Nucleus accumbens (tissue), 56 donors: ENCODE data around the gene GPR37L1.
A peak's percentile ranks its signal among the peaks of the same experiment; 100 is the strongest.
"Not testable (repeated sequence)": the region's sequence is repeated elsewhere in the genome, so short reads cannot be mapped to it uniquely, and the experiment has no call there.

Experiments
- DNase-seq, 56 donors: peaks; one replicate each; lab custom pipeline; 2025; lab: John Stamatoyannopoulos, UW

GPR37L1 gene

DNA sequence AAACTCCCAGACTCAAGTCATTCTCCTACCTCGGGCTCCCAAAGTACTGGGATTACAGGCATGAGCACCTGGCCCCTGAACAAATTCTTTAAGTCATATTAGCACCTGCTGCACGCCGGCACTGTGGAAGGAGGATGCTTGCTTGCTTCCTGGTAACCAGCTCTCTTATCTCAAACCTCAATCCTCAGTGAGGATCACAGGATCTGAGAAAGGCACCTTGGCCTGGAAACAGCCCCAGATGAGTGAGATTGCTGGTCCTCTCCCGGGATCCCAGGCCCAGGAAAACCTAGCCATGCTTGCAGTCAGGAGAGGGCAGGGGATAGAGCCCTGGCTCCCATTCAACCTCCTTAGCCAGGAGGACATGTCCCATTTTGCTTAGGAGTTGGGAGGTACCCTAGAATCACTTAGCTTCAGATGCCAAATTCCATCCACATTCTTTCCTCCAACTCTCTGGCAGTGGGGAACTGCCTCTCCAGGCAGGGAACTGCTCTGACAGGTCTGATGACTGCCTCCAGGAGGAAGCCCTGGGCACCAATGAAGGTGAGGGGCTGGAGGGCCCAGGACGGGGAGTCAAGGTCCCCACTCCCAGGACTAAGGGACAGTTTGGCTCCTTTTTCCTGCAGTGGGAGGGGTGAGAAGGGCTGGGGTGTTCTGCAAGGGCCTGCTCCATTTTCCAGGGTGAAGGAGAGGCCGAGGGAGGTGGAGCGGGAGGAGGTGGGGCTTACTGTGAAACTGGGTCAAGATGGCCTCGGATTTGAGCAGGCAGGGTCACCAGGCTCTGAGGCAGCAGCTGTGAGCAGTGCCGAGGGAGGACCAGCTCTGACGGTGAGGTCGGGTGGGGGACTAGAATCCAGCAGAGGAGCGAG is 9.5 kb downstream of the GPR37L1 start:
- DNase-seq, result peak in 47 of 56 donors; percentile 41 to 85 (median 71)

GRCh38 chr1:202133001-202133400 is 10.3 kb downstream of the GPR37L1 start:
- DNase-seq, result peak in 53 of 56 donors; percentile 56 to 90 (median 79)

- peak in 2 of 56 donors; percentile 23 to 30 for DNase-seq
These were observed 10.8 kb downstream of the GPR37L1 start for GRCh38 chr1:202133496-202133895.

- DNase-seq, result no peak
These were observed 11.3 kb downstream of the GPR37L1 start for GRCh38 chr1:202133989-202134388.

DNA sequence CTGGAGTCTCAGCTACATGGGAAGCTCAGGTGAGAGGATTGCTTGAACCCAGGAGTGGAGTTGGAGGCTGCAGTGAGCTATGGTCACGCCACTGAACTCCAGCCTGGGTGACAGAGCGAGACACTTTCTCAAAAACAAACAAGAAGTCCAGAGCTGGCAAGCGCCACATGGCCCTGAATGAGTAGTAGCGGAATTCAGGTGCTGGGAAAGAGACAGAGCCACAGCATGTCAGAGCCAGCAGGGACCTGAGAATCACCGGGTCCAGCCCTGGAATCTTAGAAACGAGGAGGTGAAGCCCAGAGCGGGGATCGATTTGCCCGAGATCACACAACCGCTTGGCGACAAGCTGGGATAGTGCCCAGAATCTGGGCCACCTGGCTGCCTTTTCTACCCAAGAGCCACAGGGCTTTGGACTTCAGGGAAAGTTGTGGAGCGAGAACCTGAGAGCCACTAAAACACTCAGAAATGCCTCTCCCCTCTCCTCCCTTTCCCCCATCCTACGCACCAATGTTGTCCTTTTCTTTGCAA is 12.0 kb downstream of the GPR37L1 start:
- peak in 1 of 56 donors; percentile 76 for DNase-seq

- DNase-seq, result peak in 48 of 56 donors; percentile 31 to 81 (median 58)
These were observed 12.6 kb downstream of the GPR37L1 start for GRCh38 chr1:202135221-202135721.

DNA sequence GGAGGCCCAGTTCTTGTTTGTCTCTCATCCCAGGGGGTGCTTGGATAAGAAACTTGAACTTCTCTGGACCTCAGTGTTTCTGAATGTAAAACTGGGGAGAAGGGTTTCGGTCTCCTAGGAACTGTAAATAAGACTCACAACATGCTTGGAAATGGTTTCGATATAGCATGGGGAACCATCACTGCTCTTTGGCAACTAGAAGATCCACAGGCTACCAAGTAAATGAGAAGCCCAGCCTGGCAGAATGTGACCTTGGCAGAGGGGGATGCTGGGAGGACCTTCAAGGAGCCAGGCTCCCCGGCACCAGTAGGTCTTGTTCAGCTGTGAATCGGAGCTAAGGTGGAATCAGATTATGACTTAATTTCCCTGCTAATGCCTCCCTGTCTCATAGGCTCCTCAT is 18.1 kb downstream of the GPR37L1 start:
- DNase-seq, result no peak

GRCh38 chr1:202141468-202141867 is 18.8 kb downstream of the GPR37L1 start:
- not testable (repeated sequence) for DNase-seq

GRCh38 chr1:202143011-202143767 is 20.5 kb downstream of the GPR37L1 start:
- DNase-seq, result peak in 12 of 56 donors; percentile 26 to 71 (median 47)

- peak in 8 of 56 donors; percentile 42 to 71 (median 50) for DNase-seq
These were observed 21.2 kb downstream of the GPR37L1 start for GRCh38 chr1:202143768-202144401.

- peak in 47 of 56 donors; percentile 30 to 82 (median 62) for DNase-seq
These were observed 21.8 kb downstream of the GPR37L1 start, which contains the start of gene ARL8A for GRCh38 chr1:202144402-202145067. Gene ARL8A, minus strand, starts transcription at chr1:202144737. Its CDS starts 165 bp downstream, at chr1:202144572.

GRCh38 chr1:202145068-202145743 is 22.5 kb downstream of the GPR37L1 start:
- peak in 2 of 56 donors; percentile 38 to 57 for DNase-seq

- DNase-seq, result not testable (repeated sequence)
These were observed 23.0 kb downstream of the GPR37L1 start for GRCh38 chr1:202145744-202146140.

DNA sequence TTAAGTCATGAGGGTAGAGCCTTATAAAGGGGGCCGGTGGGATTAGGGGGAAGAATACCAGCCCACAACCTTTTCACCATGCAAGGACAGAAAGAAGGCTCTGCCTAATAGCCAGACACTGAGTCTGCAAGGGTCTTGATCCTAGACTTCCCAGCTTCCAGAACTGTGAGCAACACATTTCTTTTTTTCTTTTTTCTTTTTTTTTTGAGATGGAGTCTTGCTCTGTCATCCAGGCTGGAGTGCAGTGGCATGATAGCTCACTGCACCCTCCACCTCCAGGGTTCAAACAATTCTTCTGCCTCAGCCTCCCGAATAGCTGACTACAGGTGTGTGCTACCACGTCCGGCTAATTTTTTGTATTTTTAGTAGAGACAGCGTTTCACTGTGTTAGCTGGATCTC is 23.6 kb downstream of the GPR37L1 start:
- DNase-seq, result no peak

DNA sequence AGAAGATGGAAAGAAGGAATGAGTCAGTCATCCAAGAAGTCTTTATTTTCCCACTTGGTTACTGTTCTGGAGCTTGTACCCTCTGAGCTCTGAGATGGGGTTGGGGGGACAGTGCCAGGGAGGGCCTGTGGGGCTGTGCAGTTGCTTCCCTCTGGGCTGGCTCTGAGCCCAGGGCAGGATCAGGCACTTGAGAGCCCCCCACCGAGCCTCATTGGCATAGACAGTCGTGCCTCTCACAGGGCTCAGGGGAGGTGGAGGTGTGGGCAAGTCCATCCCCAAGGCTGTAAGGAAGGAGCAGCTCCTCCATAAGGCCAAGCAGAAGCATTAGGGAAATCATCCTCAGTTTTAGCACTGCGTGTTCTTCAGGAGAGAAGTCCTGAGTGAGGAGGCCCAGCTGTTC is 24.3 kb downstream of the GPR37L1 start:
- DNase-seq, result no peak

- DNase-seq, result no peak
These were observed 25.7 kb downstream of the GPR37L1 start for GRCh38 chr1:202148391-202148790.

DNA sequence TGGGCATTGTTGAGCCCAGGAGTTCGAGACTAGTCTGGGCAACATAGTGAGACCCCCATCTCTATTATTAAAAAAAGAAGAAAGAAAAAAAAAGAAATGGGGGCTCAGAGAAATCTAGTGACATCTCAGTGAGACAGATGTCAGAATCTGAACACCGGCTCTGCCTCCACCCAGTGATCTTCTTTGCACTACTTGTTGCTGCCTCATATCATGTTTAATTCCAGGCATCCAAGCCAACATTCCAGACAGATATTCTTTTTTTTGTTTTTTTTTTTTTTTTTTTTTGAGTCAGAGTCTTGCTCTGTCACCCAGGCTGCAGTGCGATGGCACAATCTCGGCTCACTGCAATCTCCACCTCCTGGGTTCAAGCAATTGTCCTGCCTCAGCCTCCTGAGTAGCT is 26.8 kb downstream of the GPR37L1 start:
- DNase-seq, result no peak

GRCh38 chr1:202150187-202150586 is 27.5 kb downstream of the GPR37L1 start:
- no peak for DNase-seq

GRCh38 chr1:202150602-202151001 is 27.9 kb downstream of the GPR37L1 start:
- no peak for DNase-seq
